ENCODE results near the gene OSBPL10.
A peak's percentile ranks its signal among the peaks of the same experiment; 100 is the strongest.
"Not testable (repeated sequence)": the region's sequence is repeated elsewhere in the genome, so short reads cannot be mapped to it uniquely, and the experiment has no call there.

Gene OSBPL10

GRCh38 chr3:31981206-31982181 lies at the start of gene OSBPL10, which contains the start of gene ZNF860:
OSBPL10 (minus strand) TSS chr3:31981262; CDS start chr3:31981179, 83 bp downstream.
ZNF860 (plus strand) TSS chr3:31981750; CDS start chr3:31989080, 7,330 bp downstream.
- DNase-seq = peak; percentile 19 to 22

GRCh38 chr3:32026593-32026992 lies 45.5 kb upstream of the OSBPL10 start:
- no peak for DNase-seq

GRCh38 chr3:32022947-32023346 lies 41.9 kb upstream of the OSBPL10 start:
- DNase-seq = no peak

- DNase-seq = no peak
Measured at GRCh38 chr3:32021748-32022147, 40.7 kb upstream of the OSBPL10 start.

GRCh38 chr3:32021155-32021554 lies 40.1 kb upstream of the OSBPL10 start:
- no peak for DNase-seq

- DNase-seq = no peak
Measured at GRCh38 chr3:32018757-32019564, 37.9 kb upstream of the OSBPL10 start.

- no peak for DNase-seq
Measured at GRCh38 chr3:32017286-32017685, 36.2 kb upstream of the OSBPL10 start.

- not testable (repeated sequence) for DNase-seq
Measured at GRCh38 chr3:32015638-32016037, 34.6 kb upstream of the OSBPL10 start.

- DNase-seq = not testable (repeated sequence)
Measured at GRCh38 chr3:32010699-32011098, 29.6 kb upstream of the OSBPL10 start.

- no peak for DNase-seq
Measured at GRCh38 chr3:32009957-32010356, 28.9 kb upstream of the OSBPL10 start.

- no peak for DNase-seq
Measured at GRCh38 chr3:32009101-32009500, 28.0 kb upstream of the OSBPL10 start.

GRCh38 chr3:32004113-32004765 lies 23.2 kb upstream of the OSBPL10 start:
- no peak for DNase-seq

- no peak for DNase-seq
Measured at GRCh38 chr3:32003380-32003779, 22.3 kb upstream of the OSBPL10 start.

GRCh38 chr3:32002561-32003368 lies 21.7 kb upstream of the OSBPL10 start:
- DNase-seq = no peak

GRCh38 chr3:32000877-32001276 lies 19.8 kb upstream of the OSBPL10 start:
- no peak for DNase-seq

- no peak for DNase-seq
Measured at GRCh38 chr3:31999907-32000439, 18.9 kb upstream of the OSBPL10 start.

GRCh38 chr3:31997500-31997899 lies 16.4 kb upstream of the OSBPL10 start:
- DNase-seq = no peak

GRCh38 chr3:31996195-31996594 lies 15.1 kb upstream of the OSBPL10 start:
- no peak for DNase-seq

- not testable (repeated sequence) for DNase-seq
Measured at GRCh38 chr3:31995026-31995425, 14.0 kb upstream of the OSBPL10 start.

- no peak for DNase-seq
Measured at GRCh38 chr3:31993843-31994242, 12.8 kb upstream of the OSBPL10 start.

- DNase-seq = not testable (repeated sequence)
Measured at GRCh38 chr3:31992995-31993394, 11.9 kb upstream of the OSBPL10 start.

- DNase-seq = no peak
Measured at GRCh38 chr3:31988271-31988670, 7.2 kb upstream of the OSBPL10 start.

Measured in stimulated activated CD4-positive, alpha-beta T cell treated with anti-CD3 and anti-CD28 coated beads, Interleukin-4, amount 100 ng/mL, for 4 hours (primary cell).